ENCODE data around the gene COX8C.

Gene COX8C

DNA sequence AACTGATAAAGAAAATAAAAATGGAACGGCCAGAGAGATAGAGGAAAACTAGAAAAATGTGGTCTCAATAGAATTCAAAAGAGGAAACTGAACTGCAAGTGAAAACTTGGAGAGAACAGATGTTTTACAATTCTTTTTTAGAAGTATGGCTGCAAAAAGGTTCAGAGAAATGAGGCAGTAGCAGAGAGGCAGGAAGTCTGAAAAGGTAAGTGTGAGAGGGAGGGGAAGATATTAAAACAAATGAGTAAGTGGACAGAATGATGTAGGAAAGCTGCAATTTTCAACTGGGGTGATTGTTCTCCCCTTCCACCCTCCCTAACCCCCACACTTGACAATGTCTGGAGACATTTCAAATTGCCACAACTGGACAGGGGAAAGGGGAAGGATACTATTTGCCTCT lies 27.0 kb upstream of the COX8C start:
- Histone ChIP-seq H3K36me3 (ENCODE audit: insufficient read depth, low read length) (peaks cover 3% of the 10 kb centered on the region; the same call in 1 of the 2 replicates), H3K4me1 (ENCODE audit: insufficient read depth, low read length) (no peaks in the 10 kb centered on the region), H3K9ac (ENCODE audit: low read depth, low read length) (no peak overlapping the region), H3K4me2 (ENCODE audit: insufficient read depth, low read length) (no peak overlapping the region), H3K79me2 (ENCODE audit: insufficient read depth, low read length) (peaks cover 89% of the 10 kb centered on the region), H2AFZ (ENCODE audit: low read depth, low read length) (no peak overlapping the region), H3K4me3 (ENCODE audit: low read depth in 1 of 2, low read length in 2 of 2) (no peak overlapping the region), H3K27ac (ENCODE audit: low read length) (no peak overlapping the region), H3K27me3 (ENCODE audit: insufficient read depth, low read length, poor library complexity) (no peaks in the 10 kb centered on the region), H3K9me3 (ENCODE audit: insufficient read depth, low read length, severe bottlenecking) (no peaks in the 10 kb centered on the region), H4K20me1 (ENCODE audit: insufficient read depth, low read length) (peaks cover 29% of the 10 kb centered on the region)
- DNase-seq (no peak), ATAC-seq (ENCODE audit: insufficient read depth, low read depth) (no peak)
- TF ChIP-seq EZH2 (IDR thresholded peaks at IDR 0.05; ENCODE audit: borderline replicate concordance, low read depth, low read length, severe bottlenecking) (no peak), CTCF (IDR thresholded peaks at IDR 0.05; ENCODE audit: borderline replicate concordance, extremely low read depth, low read length, poor library complexity, severe bottlenecking) (no peak)

DNA sequence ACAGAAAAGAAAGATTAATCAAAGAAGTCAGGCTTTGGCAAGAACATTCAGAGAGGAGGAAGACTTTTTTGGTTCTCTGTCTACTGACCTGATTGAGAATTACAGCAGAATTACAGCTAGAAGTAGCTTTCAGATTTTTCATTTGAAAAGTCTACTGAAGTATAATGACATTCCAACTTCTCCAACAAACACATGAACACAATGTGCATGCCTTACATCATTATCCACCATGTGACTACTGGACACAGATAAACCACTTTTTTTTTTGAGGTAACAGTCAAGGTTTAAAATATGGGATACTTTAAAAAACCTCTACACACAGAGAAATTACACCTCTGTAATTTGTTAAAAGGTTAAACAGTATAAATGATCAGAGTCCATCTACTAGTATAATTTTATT lies 26.5 kb upstream of the COX8C start:
- Histone ChIP-seq H3K4me3 (ENCODE audit: low read depth in 1 of 2, low read length in 2 of 2) (no peak overlapping the region), H4K20me1 (ENCODE audit: insufficient read depth, low read length) (peaks cover 33% of the 10 kb centered on the region), H2AFZ (ENCODE audit: low read depth, low read length) (no peak overlapping the region), H3K27ac (ENCODE audit: low read length) (no peak overlapping the region), H3K4me2 (ENCODE audit: insufficient read depth, low read length) (no peak overlapping the region), H3K9me3 (ENCODE audit: insufficient read depth, low read length, severe bottlenecking) (no peaks in the 10 kb centered on the region), H3K4me1 (ENCODE audit: insufficient read depth, low read length) (no peaks in the 10 kb centered on the region), H3K36me3 (ENCODE audit: insufficient read depth, low read length) (peaks cover 3% of the 10 kb centered on the region; the same call in 1 of the 2 replicates), H3K79me2 (ENCODE audit: insufficient read depth, low read length) (peaks cover 91% of the 10 kb centered on the region), H3K9ac (ENCODE audit: low read depth, low read length) (no peak overlapping the region), H3K27me3 (ENCODE audit: insufficient read depth, low read length, poor library complexity) (no peaks in the 10 kb centered on the region)
- ATAC-seq (ENCODE audit: insufficient read depth, low read depth) (no peak), DNase-seq (no peak)
- TF ChIP-seq CTCF (IDR thresholded peaks at IDR 0.05; ENCODE audit: borderline replicate concordance, extremely low read depth, low read length, poor library complexity, severe bottlenecking) (no peak), EZH2 (IDR thresholded peaks at IDR 0.05; ENCODE audit: borderline replicate concordance, low read depth, low read length, severe bottlenecking) (no peak)

- no peaks in the 10 kb centered on the region for H3K4me1 ChIP-seq (ENCODE audit: insufficient read depth, low read length)
- H3K27ac ChIP-seq (ENCODE audit: low read length) = no peak overlapping the region
- no peak overlapping the region for H3K4me2 ChIP-seq (ENCODE audit: insufficient read depth, low read length)
These were observed 23.9 kb upstream of the COX8C start for GRCh38 chr14:93322929-93323599.

More at GRCh38 chr14:93322929-93323599, 23.9 kb upstream of the COX8C start:
- Histone ChIP-seq H4K20me1 (ENCODE audit: insufficient read depth, low read length) (peaks cover 35% of the 10 kb centered on the region), H3K9me3 (ENCODE audit: insufficient read depth, low read length, severe bottlenecking) (no peaks in the 10 kb centered on the region), H2AFZ (ENCODE audit: low read depth, low read length) (no peak overlapping the region), H3K9ac (ENCODE audit: low read depth, low read length) (no peak overlapping the region), H3K4me3 (ENCODE audit: low read depth in 1 of 2, low read length in 2 of 2) (no peak overlapping the region), H3K79me2 (ENCODE audit: insufficient read depth, low read length) (peaks cover 97% of the 10 kb centered on the region), H3K36me3 (ENCODE audit: insufficient read depth, low read length) (peaks cover 3% of the 10 kb centered on the region; the same call in 1 of the 2 replicates), H3K27me3 (ENCODE audit: insufficient read depth, low read length, poor library complexity) (no peaks in the 10 kb centered on the region)
- DNase-seq = no peak
- ATAC-seq (ENCODE audit: insufficient read depth, low read depth) = no peak
- no peak for TF ChIP-seq EZH2 (IDR thresholded peaks at IDR 0.05; ENCODE audit: borderline replicate concordance, low read depth, low read length, severe bottlenecking)
- TF ChIP-seq CTCF (IDR thresholded peaks at IDR 0.05; ENCODE audit: borderline replicate concordance, extremely low read depth, low read length, poor library complexity, severe bottlenecking) = no peak

Measured in DND-41 (cell line).